H1 (cell line): ENCODE data around the gene ARHGEF11. TPM values are rescaled to one million over a fixed set of nuclear protein-coding genes. Genes with fewer than 3 reads are reported as not detected.

Experiments used
- ASH2L ChIP-seq: fragments of 200-600, 300-600 bp; sonication (generic); IDR thresholded peaks from one replicate; pipeline ENCODE4 v1.7.1; 2017; ENCODE audit warnings: low read length
- ATF2 ChIP-seq: IDR thresholded peaks from 2 replicates; pipeline ENCODE4 v1.6.1; 2012; ENCODE audit warnings: low read length, inconsistent platforms
- CHD7 ChIP-seq: fragments of 300-600 bp; sonication (generic); IDR thresholded peaks from 2 replicates; pipeline ENCODE4 v1.7.1; 2012; ENCODE audit warnings: low read length, moderate library complexity, mild to moderate bottlenecking, inconsistent platforms; ENCODE audit not compliant: insufficient replicate concordance
- HDAC2 ChIP-seq, 2 experiments: fragments of 300-600 bp in 1 of 2; sonication (generic) in 1 of 2; IDR thresholded peaks; 2 replicates each; pipeline ENCODE4 v1.6.1; 2011 to 2012; ENCODE audit warnings: low read depth in 2 of 2, low read length in 2 of 2, mild to moderate bottlenecking in 2 of 2, moderate library complexity in 2 of 2, borderline replicate concordance in 1 of 2, inconsistent platforms in 1 of 2
- JUND ChIP-seq: IDR thresholded peaks from 2 replicates; pipeline ENCODE4 v1.6.1; 2011; ENCODE audit warnings: mild to moderate bottlenecking, improper control_type of control experiment, low read length
- RFX5 ChIP-seq: IDR thresholded peaks from 2 replicates; pipeline ENCODE4 v1.6.1; 2011; ENCODE audit warnings: low read depth, low read length, improper control_type of control experiment, borderline replicate concordance
- SP4 ChIP-seq: IDR thresholded peaks from 2 replicates; pipeline ENCODE4 v1.6.1; 2012; ENCODE audit warnings: low read length, inconsistent platforms
- SRF ChIP-seq: IDR thresholded peaks from 2 replicates; pipeline ENCODE4 v1.6.1; 2011; ENCODE audit warnings: mild to moderate bottlenecking, low read depth, low read length, moderate library complexity
- SUZ12 ChIP-seq: fragments of 200-600 bp; sonication (generic); IDR thresholded peaks from 2 replicates; pipeline ENCODE4 v1.6.1; 2012; ENCODE audit warnings: mild to moderate bottlenecking, inconsistent platforms, low read length, moderate library complexity, mixed read lengths
- polyA plus RNA-seq, 7 experiments: library from polyadenylated mRNA; depleted of rRNA in 3 of 7; stranded (reverse) in 5 of 7; unstranded in 2 of 7; fragments of >200 nt in 5 of 7; fragments of 200-250 nt in 2 of 7; gene quantifications; 1 replicate in 5 of 7; 2 replicates in 1 of 7; 4 replicates in 1 of 7; pipeline versions ENCODE4 v1.2.1 to v1.2.3, GENCODE V29; 2011 to 2013; ENCODE audit warnings: missing spikeins in 2 of 7, mixed read lengths in 2 of 7
- total RNA-seq: library from RNA; stranded (reverse); fragmentation: NEBNext Ultra II Directional; extraction: Animal tissue kit (Norgen Biotek cat#: 25700); gene quantifications from 2 replicates; pipeline ENCODE4 v1.2.1, GENCODE V29; 2021

ARHGEF11 gene
- total and polyA plus RNA-seq, 2 of the 8 experiments (the other 6 are each of a cell fraction or from before 2014, with no cell fraction given) = 19.9 to 33.1 TPM

GRCh38 chr1:156933136-156933535, 112.4 kb downstream of the ARHGEF11 start (continued):
- no peak for TF ChIP-seq CHD7
- no peak for TF ChIP-seq SP4
- TF ChIP-seq HDAC2 (IDR thresholded peaks at IDR 0.05; ENCODE audit: borderline replicate concordance in 1 of 2, low read depth in 2 of 2, low read length in 2 of 2) = no peak
- TF ChIP-seq RFX5 = no peak
- no peak for TF ChIP-seq ATF2
- no peak for TF ChIP-seq SRF
- no peak for TF ChIP-seq ASH2L
- TF ChIP-seq JUND = no peak
- TF ChIP-seq SUZ12 = no peak
- TF ChIP-seq, all 59 proteins: peak for 0
